GM21717 (cell line): ENCODE results near the gene AATK.
"Not testable (repeated sequence)": the region's sequence is repeated elsewhere in the genome, so short reads cannot be mapped to it uniquely, and the experiment has no call there.

Source experiments
- ATAC-seq: cut with Tn5 transposase; IDR thresholded peaks from one replicate; pipeline ENCODE4 v1.9.1; 2021; ENCODE audit warnings: mild to moderate bottlenecking, moderate library complexity; ENCODE audit not compliant: unreplicated experiment

The AATK gene

DNA sequence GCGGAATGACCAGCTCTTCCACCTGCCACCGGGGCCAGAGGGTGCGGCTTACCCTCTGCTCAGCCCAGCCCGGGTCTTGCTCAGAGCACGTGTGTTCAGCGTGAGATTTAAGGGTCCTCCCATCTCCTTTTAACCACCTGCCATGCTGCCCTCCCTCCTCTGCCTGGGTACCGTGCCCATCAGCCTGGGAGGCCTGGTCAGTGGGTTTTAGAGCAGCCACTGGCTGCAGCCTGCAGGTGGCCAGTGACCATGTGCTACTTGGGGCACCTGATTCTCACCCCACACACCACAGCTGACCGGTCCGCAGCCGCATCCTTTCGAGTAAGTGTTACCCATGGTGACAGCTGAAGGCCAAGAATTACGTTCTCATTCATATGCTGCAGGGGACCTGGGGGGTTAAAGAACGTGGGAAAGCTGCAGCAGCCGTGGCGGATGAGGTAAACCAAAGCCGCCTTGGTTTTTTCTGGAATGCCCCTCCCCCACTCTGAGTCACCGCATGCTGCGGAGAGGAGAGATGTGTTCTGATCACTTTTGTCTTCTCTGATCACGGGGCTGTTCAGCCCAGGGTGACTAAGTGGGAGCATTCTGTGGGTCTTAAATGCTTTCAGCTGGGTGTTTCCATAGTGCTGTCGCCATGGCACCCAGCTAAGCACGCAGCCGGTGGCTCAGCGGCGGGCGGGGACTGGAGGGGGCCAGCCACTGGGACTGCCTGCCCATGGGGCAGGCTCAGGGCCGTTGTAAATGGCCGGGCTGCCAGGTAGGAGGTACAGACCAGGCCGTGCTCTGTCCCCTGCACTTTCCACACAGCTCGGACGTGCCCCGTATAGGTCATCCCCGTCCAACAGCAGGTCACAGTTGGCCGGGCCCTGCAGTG, 71.3 kb downstream of the AATK start:
- ATAC-seq: no peak

DNA sequence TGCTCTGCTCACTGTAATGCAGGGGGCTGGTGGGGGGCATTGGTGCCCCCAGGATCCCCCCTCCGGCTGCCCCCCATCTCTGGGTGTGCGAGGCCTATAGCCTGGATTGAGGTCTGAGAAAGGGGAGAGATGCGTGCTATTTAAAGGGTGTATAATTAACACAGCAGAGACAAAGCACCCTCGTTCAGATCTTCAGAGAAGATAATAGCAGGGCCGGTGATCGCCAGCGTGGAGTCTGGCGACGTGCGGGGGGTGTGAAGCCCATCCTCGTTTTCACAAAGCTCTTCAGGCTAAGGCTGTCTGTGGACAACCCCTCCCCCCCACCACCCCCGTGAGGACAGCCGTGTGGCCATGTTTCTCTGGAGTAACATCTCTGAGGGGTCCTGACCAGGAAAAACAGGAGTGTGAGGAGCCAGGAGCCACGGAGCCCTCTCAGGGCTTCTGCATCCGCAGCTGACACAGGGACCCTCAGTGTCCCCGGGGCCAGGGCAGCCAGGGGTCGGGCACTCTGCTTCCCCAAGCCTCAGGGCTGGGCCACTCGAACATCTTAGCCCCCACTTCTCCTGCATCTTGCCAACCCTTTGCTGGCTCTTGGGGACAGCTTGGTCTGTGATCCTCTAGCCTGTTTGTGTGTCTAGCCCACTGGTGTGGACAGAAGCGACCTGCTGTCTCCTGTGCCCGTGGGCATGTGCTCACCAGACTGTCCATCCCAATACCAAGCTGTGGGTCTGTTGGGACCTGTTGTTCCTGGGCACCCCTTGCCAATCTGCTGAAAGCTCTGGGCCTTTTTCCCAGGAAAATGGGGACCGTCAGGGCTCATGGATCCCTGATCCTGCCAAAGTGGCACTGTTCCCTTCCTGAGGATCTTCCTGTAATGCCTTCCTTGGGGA, 72.2 kb downstream of the AATK start:
- no peak for ATAC-seq

DNA sequence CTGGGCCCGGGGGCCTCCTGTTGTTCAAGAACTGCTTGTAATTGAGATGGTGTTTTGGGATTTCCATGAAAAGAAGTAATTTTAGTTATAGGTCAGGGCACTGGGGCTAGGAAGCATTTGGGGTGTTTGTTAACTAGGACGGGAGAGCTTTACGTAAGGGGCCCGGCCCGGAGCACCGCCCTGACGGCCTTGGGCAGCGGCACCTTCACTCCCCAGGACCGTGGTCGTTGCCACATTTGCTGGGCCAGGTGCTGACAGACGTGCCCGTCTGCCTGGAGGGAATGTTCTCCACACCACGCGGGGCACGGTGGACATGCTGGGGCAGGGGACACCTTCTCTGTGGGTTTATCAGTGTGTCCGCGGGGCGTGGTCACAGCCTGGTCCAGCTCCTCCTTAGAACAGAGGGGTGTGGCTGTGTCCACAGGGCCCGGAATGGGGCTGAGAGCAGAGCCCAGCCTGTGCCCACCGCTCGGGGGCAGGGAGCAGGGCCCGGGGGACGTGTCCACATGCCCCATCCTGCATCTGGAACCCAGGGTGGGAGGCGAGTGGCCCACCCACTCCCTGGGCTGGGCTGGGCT, 73.4 kb downstream of the AATK start:
- no peak for ATAC-seq

DNA sequence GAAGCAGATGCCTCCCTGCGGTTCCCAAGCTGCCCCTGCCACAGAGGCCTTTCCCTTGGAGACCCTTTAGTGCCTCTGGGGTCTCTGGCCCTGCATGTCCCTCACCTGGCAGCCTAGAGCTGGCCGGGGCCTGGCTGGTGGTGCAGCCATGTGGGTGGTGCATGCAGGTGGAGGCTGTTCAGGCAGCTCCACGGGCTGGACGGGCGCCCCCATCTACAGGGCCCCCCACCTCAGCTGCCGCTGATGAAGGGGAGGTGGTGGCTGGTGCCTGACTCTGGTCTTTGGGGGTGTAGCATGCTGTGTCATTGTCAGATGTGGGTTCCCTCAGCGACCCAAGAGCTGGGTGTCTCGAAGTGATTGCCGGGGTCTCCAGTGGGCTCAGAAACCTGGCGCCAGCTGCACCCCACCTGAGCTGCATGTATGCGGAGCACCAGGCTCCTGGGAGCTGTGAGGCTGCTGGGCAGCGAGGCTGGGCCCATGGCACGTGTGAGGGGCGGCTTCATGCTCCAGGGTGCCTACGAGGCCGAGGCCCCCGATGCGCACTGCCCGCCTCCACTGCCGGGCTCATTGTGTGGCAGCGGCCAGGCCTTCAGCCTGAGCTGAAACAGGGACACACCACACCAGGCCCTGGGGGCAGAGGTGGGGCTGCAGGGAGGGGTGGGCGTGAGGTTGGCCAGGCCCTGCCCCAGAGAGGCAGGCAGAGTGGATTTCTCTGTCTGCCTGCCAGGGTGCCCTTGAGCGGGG, 74.1 kb downstream of the AATK start:
- ATAC-seq: no peak

DNA sequence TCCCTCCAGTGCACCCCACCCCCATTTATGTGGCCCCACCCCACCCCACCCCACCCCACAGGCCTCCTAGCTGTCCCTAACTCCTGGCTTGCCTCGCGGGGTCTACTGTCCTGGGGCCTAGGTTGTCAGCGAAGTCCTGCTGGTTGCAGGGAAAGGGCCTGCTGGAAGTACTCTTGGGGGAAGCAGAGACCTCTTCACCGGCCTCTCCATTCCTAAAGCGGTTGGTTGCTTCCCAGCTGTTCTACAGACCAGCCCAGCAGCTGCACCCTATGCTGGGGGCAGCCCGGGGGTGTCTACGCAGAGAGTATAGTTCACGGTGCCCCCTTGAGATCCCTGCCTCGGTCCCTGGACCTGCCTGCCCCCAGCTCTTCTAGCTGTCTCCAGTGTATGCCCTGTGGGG, 74.9 kb downstream of the AATK start:
- ATAC-seq: no peak

DNA sequence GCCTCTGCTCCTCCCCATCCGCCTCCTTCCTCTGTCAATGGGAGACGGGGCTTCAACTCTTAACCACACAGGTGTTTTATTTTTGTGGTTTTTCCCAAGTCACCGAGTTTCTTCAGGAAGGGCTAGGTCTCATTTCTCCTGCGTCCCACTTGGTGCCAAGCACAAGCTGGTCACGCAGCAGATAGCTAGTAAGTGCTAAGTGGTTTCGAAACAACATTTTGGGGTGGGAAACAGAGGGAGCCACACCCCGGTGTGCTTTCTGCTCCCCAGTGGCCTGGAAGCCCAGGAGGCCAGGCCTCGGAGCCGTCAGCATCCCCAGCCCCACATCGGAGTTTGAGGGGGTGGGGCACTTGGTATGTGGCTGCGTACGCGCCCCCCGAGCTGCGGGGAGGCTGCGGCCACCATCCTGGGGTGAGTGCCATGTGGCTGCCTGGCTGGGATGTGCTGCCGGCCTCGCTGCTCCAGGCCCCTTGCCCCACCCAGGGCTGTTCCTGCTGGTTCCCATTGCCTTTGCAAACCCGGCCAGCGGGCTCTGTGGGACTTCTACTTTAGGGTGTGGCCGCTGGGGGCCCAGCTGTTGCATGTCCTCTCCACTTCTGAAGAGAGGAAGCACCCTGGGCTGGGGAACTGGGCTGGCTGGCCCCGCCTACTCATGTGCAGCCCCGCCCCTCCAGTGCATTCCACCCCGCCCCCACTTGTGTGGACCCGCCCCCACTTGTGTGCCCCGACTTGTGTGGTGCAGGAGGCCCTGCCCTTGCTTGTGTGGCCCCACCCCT, 75.5 kb downstream of the AATK start:
- no peak for ATAC-seq

DNA sequence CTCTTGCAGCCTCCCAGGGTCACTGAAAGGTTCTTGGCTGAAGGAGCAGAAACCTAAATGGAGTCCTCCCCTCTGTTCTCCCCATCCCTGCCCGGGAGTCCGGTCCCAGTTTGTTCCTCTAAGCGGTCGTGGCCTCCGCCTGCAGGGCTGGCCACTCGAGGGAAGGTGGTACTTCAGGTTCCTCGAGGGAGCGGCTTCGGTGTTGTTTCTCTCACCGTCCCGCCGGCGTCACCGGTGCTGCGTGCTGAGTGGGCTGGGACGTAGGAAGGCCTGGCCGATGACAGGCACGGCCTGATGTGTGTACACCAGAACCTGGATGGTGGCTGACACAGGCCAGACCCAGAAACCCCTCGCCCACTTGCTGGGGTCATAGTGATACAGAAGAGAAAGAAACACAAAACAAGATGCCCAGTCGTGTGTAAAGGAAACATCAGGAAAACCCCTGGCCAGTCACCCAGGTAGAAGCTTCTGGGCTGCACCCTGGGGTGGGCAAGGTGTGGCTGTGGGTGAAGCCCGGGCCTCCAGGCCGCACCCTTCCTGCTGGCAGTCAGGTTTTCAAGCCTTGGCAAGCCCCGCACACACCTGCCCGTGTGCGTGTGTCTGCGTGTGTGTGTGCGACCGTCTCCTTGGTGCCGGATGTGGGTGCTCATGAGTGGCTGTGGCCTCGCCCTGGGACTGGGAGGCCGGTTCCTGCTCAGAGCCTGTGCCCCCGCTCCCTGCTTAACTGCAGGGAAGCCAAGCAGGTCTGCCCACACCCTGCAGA, 79.1 kb downstream of the AATK start:
- no peak for ATAC-seq

DNA sequence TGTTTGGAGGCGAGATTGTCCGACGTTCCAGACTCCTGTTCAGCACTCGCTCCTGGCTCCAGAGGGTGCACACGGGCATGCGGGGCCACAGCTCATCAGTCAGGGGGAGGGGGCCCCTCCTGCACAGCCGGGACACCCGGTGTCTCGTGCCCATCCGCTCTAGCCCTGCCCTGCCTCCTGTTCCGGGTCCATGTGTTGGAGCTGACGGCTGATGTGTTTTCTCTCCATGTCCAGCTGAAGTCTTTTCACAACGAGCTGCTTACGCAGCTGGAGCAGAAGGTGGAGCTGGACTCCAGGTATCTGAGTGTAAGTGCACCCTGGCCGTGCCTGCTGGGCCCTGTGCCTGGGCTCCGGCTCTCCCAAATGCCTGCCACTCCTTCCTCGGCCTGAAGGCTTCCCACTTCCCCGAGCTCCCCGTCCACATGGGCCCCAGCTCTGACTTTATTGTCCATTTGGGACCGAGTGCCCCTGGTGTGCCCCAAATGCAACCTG, 80.6 kb downstream of the AATK start:
- no peak for ATAC-seq

DNA sequence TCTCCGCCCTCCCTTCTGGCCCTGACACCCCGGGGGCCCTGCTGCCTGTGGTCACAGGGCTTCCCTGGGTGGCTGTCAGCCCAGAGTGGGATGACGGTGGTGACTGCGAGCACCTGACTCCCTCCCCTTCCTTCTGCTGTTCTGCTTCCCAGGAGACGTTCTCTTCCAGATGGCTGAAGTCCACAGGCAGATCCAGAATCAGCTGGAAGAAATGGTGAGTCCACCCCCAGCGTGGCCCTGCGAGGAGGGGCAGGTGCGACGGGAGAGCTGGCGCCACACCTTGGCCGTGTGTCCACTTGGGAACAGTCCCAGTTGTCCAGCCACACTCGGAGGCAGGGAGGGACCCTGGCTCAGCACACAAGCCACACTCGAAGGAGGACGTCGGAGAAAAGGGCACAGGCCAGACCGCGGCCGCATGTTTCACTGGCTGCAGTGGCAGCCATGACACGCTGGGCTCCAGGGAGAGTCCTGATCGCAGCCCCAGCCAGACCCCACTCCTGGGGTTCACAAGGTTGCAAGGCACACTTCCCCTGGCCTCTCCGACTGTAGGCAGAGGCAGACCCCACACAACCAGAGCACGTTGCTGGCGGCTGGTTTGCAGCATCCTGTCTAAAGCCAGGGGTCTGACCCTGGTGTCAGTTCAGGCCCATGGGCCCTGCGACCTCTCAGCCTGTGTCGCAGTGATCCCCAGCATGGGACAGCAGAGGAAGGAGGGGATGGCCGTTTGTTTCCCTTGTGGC, 81.2 kb downstream of the AATK start:
- no peak for ATAC-seq

DNA sequence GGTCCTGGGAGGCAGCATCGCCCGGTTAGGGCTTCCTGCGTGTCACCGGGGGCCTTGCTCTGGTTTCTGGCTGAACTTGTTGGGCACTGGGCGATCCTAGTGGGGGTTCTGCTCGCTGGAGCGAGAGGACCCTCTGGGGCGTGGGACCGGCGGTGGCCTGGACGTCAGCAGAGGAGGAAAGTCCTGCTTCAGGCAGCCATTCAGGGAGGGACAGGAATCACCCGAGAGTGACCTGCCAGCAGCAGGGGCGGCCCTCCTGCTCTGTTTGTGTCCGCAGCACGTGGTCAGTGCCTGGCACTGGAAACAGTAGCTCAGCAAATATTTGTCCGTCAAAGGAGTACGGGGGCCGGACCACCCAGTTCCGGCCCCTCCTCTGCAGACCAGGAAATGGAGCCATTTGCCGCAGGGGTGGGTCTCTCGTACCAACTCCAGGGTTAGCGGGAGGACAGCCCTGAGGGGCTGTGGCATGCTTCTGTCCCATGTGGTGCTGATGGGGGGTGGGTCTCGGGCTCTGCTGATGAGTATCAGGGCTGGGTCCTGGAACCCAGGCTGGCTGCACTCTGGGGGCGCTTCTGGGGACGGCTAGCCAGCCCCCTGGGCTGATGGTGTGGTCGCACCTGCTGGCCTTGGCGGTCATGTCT, 82.8 kb downstream of the AATK start:
- no peak for ATAC-seq

DNA sequence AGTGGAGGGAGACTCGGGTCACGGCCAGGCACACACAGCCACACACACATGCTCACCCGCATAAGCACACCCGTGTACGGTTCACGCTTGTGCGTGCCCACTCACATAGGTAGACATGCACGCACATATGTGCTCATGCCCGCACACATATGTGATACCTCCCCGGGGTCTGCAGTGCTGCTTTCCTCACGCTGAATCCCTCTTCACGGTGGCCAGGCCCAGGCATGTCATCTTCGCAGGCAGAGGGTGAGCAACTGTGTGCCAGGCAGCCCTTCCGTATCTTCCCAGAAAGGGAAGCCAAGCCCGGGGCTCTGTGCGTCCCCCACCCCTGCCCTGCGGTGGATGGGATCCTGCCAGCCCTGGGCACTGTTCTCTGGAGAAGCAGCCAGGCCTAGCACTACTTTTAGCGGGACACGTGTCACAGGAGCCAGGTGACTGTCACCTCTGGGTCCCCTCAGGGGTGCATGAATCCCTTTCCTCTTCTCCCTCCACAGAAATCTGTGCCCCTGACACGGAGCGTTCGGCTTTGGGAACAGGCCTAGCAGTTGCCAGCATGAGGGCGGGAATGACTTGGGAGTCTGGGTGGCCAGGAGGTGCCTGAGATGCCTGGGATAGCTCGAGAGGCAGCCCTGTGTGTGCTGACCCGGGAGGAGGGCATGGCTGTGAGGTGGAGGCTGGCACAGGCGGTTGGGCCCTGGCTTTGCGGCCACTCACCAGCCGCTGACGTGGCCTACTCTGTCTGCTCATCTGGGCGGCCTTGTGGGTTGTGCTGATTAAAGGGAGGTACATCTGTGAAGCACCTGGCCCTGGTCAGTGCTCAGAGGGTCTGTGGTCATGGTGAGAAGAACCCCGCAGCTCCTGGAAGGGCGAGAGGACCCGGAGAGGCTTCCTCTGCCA, 83.6 kb downstream of the AATK start:
- no peak for ATAC-seq

DNA sequence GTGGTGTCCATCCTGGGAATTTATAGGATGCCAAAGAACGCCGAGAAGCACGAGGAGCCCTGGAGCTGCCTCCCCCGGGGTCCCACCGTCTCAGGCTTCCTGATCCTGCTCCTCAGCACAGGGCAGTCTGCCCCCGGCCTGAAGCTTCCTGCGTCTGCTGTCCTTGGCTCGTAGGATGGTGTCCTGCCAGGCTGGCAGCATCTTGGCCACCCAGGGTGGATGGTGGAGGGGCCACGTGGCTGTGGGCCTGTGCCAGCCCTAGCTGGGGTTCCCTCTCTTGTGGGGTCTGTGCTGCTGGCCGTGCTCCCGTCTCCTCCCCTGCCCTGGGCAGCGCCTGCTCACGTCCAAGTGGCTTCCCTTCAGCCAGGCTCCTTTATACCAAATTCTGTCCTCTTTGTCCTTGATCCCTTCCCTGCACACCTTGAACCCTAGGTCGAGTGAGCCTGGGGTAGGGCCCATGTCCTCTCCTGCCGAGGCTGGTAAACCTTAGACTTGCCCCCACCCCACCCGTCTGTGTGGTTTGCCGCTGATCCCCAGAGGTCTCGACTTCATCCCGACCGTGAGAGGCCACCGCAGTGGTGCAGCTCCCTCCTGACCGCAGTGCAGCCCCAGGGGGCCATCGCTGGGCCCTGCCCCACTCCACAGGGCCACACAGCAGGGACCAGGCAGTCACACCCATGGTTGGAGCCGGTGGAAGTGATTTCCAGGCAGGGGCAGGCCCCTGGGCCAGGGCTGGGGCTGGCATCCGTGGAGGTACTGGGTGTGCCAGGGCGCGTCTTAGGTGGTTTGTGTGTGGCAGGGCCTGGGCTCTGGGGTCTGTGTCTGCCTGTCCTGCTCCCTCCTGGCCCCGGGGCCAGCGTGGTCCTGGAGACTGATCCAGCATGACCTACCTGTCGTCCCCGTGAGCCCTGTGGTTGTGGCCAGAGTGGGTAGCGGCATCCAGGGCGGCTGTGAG, 84.5 kb downstream of the AATK start:
- ATAC-seq: no peak

DNA sequence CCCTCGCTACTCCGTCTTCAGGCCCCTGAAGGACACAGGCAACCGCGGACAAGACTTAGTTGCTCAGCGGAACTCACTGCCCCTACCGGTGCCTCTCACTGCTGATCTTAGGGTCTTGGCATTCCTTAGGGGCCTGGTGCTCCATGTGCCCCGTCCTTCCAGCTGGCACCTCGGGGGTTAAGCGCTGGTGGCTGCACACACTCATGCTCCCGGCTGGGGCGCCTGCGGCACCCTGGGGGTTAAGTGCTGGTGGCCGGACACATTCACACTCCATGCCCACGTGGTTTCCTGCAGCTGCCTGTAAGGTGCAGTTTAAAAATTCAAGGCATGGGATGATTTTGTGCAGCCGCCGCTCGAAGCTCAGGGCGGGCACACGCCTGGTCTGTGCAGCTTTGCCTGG, 86.0 kb downstream of the AATK start:
- no peak for ATAC-seq

DNA sequence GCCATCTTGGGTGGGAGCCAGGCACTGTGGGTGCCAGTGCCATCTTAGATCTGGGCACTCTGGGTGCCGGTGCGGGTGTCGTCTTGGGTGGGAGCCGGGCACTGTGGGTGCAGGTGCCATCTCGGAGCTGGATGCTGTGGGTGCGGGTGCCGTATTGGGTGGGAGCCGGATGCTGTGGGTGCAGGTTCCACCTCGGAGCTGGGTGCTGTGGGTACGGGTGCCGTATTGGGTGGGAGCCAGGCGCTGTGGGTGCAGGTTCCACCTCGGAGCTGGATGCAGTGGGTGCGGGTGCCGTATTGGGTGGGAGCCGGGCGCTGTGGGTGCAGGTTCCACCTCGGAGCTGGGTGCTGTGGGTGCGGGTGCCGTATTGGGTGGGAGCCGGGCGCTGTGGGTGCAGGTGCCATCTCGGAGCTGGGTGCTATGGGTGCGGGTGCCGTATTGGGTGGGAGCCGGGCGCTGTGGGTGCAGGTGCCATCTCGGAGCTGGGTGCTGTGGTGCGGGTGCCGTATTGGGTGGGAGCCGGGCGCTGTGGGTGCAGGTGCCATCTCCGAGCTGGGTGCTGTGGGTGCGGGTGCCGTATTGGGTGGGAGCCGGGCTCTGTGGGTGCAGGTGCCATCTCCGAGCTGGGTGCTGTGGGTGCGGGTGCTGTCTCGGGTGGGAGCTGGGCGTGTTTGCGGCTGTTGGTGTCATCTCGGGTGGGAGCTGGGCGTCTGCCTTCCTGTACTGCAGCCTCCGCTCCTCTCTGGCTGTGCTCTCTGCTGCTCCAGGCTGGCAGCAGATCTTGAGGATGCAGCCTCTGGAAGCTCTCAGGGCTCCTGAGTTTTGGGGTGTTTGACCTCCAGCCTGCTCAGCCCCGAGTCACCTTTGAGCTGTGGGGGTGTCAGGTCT, 87.8 kb downstream of the AATK start:
- ATAC-seq: not testable (repeated sequence)

DNA sequence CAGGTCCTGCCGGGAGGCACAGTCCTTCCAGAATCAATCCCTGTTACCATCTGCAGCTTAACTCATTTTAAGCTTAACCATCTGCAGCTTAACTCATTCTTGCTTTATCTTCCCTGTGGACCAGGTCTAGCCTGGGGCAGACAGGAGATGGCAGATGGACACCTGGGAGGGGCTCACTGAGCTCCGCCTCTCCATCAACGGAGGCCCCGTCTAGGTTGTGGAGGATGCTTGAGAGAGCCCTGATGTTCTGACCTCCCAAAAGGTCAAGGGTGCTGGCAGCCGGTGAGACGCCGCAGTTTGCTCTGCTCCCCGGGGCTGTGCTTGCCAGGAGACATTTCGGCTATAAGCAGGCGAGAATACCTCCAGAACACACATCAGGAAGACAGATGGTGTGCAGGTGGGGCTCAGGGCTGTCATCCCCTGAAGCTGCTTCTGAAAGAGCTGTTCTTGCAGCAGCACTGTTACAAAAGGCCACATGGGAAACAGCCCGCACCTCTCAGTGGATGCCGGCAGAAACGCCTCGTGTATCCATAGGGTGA, 89.8 kb downstream of the AATK start:
- no peak for ATAC-seq
